ENCODE data around the gene KIAA1328. TPM values are rescaled to one million over a fixed set of nuclear protein-coding genes. Genes with fewer than 3 reads are reported as not detected.
A peak's percentile ranks its signal among the peaks of the same experiment; 100 is the strongest.
"Not testable (repeated sequence)": the region's sequence is repeated elsewhere in the genome, so short reads cannot be mapped to it uniquely, and the experiment has no call there.

Gene KIAA1328
- total RNA-seq, 1 experiment from 2014 or later, result 15.5 TPM

DNA sequence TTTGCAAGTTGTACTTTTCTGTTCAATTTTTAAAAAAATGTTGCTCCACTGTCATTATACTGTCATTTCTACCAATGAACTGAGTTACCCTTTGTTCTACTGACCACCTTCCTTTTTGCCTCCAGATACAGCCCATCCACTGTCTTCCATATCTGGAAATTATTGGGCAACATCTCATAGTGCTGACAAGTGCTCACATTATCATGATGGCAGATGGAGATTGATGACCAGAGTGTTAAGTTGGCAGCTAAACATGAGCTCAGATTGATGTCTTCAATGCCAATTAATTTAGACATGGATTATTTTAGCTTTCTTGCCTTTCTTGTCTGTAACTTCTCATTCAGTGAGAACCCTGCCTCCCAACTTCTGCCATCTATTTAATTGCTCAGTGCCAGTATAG is 76.6 kb downstream of the KIAA1328 start:
- Histone ChIP-seq H3K9me2 (replicated peaks; ENCODE audit: insufficient read depth, low read length) (no peaks in the 10 kb centered on the region), H2AFZ (ENCODE audit: low read length) (no peak overlapping the region), H3K4me2 (ENCODE audit: low read depth, low read length, poor library complexity, severe bottlenecking) (no peak overlapping the region), H3K9me3 (ENCODE audit: low read length) (no peaks in the 10 kb centered on the region), H3K36me3 (ENCODE audit: insufficient read depth, low read length) (no peaks in the 10 kb centered on the region), H3K27ac (ENCODE audit: low read length) (no peak overlapping the region), H3K79me2 (ENCODE audit: low read length) (no peaks in the 10 kb centered on the region), H3K27me3 (ENCODE audit: low read length) (no peaks in the 10 kb centered on the region), H3K9ac (ENCODE audit: low read length) (no peak overlapping the region), H4K20me1 (ENCODE audit: insufficient read depth, low read depth, low read length) (no peaks in the 10 kb centered on the region), H3K4me1 (ENCODE audit: low read length) (no peaks in the 10 kb centered on the region), H3K4me3 (ENCODE audit: low read length) (no peak overlapping the region)
- no peak for DNase-seq

DNA sequence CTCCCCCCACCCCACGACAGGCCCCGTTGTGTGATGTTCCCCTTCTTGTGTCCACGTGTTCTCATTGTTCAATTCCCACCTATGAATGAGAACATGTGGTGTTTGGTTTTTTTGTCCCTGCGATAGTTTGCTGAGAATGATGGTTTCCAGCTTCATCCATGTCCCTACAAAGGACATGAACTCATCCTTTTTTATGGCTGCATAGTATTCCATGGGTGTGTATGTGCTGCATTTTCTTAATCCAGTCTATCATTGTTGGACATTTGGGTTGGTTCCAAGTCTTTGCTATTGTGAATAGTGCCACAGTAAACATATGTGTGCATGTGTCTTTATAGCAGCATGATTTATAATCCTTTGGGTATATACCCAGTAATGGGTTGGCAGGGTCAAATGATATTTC is 80.4 kb downstream of the KIAA1328 start:
- H3K4me2 ChIP-seq (ENCODE audit: low read depth, low read length, poor library complexity, severe bottlenecking); H3K9me3 ChIP-seq (ENCODE audit: low read length); H3K9ac ChIP-seq (ENCODE audit: low read length); DNase-seq; H2AFZ ChIP-seq (ENCODE audit: low read length); H3K4me3 ChIP-seq (ENCODE audit: low read length); H3K4me1 ChIP-seq (ENCODE audit: low read length); H3K27me3 ChIP-seq (ENCODE audit: low read length); H4K20me1 ChIP-seq (ENCODE audit: insufficient read depth, low read depth, low read length); H3K79me2 ChIP-seq (ENCODE audit: low read length); H3K9me2 ChIP-seq (replicated peaks; ENCODE audit: insufficient read depth, low read length); H3K36me3 ChIP-seq (ENCODE audit: insufficient read depth, low read length); H3K27ac ChIP-seq (ENCODE audit: low read length): not testable (repeated sequence)

DNA sequence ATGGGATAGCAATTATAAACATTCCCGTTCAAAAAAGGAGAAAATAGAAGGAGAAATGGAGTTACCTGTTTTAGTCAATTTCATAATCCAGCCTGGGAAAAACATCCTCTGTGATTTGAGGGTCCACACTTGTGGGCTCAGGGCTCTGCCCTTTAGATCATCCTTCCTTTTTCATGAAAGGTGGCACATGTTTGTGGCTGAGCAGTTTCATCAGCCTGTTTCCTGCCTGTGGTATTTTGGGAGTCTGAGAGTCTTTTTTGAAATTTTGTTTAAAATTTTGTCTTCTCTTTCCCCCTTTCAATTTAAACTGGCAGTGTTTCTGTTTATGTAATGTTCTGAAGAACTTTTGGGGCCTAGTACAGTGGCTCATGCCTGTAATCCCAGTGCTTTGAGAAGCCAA is 84.0 kb downstream of the KIAA1328 start:
- H2AFZ ChIP-seq (ENCODE audit: low read length), result no peak overlapping the region
- H3K4me1 ChIP-seq (ENCODE audit: low read length), result no peaks in the 10 kb centered on the region
- no peak for DNase-seq
- no peaks in the 10 kb centered on the region for H3K9me2 ChIP-seq (replicated peaks; ENCODE audit: insufficient read depth, low read length)
- H3K4me3 ChIP-seq (ENCODE audit: low read length), result no peak overlapping the region
- H4K20me1 ChIP-seq (ENCODE audit: insufficient read depth, low read depth, low read length), result no peaks in the 10 kb centered on the region
- H3K27ac ChIP-seq (ENCODE audit: low read length), result no peak overlapping the region
- no peaks in the 10 kb centered on the region for H3K36me3 ChIP-seq (ENCODE audit: insufficient read depth, low read length)
- H3K4me2 ChIP-seq (ENCODE audit: low read depth, low read length, poor library complexity, severe bottlenecking), result no peak overlapping the region
- no peaks in the 10 kb centered on the region for H3K9me3 ChIP-seq (ENCODE audit: low read length)
- no peak overlapping the region for H3K9ac ChIP-seq (ENCODE audit: low read length)
- no peaks in the 10 kb centered on the region for H3K79me2 ChIP-seq (ENCODE audit: low read length)
- H3K27me3 ChIP-seq (ENCODE audit: low read length), result no peaks in the 10 kb centered on the region

DNA sequence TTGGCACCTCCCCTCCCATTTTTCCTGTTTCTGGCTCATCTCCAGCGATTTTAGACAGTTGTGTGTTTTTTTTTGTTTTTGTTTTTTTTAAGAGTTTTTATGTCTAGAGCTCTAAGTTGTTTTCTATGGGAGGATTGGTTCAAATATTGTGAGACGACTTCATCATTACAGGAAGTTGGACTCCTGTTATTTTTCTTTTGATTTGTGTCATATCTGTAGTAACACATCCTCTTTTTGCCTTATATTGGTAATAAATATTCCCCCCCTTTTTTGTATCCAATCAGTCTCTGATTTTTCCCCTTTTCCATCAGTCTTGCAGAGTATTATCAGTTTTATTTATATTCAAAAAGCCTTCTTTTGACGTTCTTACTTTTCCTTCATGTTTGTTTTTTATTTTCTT is 89.0 kb downstream of the KIAA1328 start:
- H3K4me1 ChIP-seq (ENCODE audit: low read length), result no peaks in the 10 kb centered on the region
- H4K20me1 ChIP-seq (ENCODE audit: insufficient read depth, low read depth, low read length), result no peaks in the 10 kb centered on the region
- H3K4me3 ChIP-seq (ENCODE audit: low read length), result no peak overlapping the region
- H2AFZ ChIP-seq (ENCODE audit: low read length), result no peak overlapping the region
- no peak overlapping the region for H3K9ac ChIP-seq (ENCODE audit: low read length)
- no peak overlapping the region for H3K4me2 ChIP-seq (ENCODE audit: low read depth, low read length, poor library complexity, severe bottlenecking)
- DNase-seq, result peak; percentile 4
- no peaks in the 10 kb centered on the region for H3K9me2 ChIP-seq (replicated peaks; ENCODE audit: insufficient read depth, low read length)
- H3K79me2 ChIP-seq (ENCODE audit: low read length), result no peaks in the 10 kb centered on the region
- H3K27ac ChIP-seq (ENCODE audit: low read length), result no peak overlapping the region
- no peaks in the 10 kb centered on the region for H3K9me3 ChIP-seq (ENCODE audit: low read length)
- H3K36me3 ChIP-seq (ENCODE audit: insufficient read depth, low read length), result no peaks in the 10 kb centered on the region
- no peaks in the 10 kb centered on the region for H3K27me3 ChIP-seq (ENCODE audit: low read length)

DNA sequence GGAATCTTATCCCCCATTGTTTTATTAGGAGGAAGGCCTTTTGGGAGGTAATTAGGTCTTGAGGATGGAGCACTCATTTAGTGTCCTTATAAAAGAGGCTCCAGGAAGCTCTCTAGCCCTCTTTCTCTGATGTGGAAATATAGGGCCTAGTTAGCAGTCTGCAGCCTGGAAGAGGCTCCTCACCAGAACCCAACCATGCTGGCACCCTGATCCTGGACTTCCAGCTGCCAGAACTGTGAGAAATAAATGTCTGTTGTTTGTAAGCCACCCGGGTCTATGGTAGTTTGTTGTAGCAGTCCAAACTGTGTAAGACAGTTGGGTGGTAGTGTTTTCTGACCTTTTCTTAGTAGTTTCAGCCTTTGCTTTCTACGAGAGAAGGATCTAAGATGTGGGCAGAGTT is 100.7 kb downstream of the KIAA1328 start:
- H3K27me3 ChIP-seq (ENCODE audit: low read length), result no peaks in the 10 kb centered on the region
- no peaks in the 10 kb centered on the region for H3K79me2 ChIP-seq (ENCODE audit: low read length)
- H3K9me3 ChIP-seq (ENCODE audit: low read length), result no peaks in the 10 kb centered on the region
- no peak overlapping the region for H3K27ac ChIP-seq (ENCODE audit: low read length)
- no peak overlapping the region for H3K4me2 ChIP-seq (ENCODE audit: low read depth, low read length, poor library complexity, severe bottlenecking)
- H3K4me1 ChIP-seq (ENCODE audit: low read length), result no peaks in the 10 kb centered on the region
- H3K36me3 ChIP-seq (ENCODE audit: insufficient read depth, low read length), result no peaks in the 10 kb centered on the region
- no peaks in the 10 kb centered on the region for H3K9me2 ChIP-seq (replicated peaks; ENCODE audit: insufficient read depth, low read length)
- no peak overlapping the region for H3K4me3 ChIP-seq (ENCODE audit: low read length)
- no peak overlapping the region for H3K9ac ChIP-seq (ENCODE audit: low read length)
- H4K20me1 ChIP-seq (ENCODE audit: insufficient read depth, low read depth, low read length), result no peaks in the 10 kb centered on the region
- DNase-seq, result peak; percentile 31
- no peak overlapping the region for H2AFZ ChIP-seq (ENCODE audit: low read length)

DNA sequence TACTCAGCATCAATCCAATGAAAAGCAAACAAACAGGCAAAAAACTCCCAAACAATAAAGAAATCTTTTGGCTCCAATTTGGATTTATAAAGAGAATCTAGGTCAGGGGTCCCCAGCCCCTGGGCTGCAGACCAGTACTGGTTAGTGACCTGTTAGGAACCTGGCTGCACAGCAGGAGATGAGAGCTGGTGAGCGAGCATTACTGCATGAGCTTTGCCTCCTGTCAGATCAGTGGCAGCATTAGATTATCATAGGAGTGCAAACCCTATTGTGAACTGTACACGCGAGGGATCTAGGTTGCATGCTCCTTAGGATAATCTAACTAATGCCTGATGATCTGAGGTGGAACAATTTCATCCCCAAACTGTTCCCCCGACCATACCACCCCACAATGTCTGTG is 102.2 kb downstream of the KIAA1328 start:
- DNase-seq, result no peak
- no peak overlapping the region for H3K27ac ChIP-seq (ENCODE audit: low read length)
- H3K36me3 ChIP-seq (ENCODE audit: insufficient read depth, low read length), result no peaks in the 10 kb centered on the region

DNA sequence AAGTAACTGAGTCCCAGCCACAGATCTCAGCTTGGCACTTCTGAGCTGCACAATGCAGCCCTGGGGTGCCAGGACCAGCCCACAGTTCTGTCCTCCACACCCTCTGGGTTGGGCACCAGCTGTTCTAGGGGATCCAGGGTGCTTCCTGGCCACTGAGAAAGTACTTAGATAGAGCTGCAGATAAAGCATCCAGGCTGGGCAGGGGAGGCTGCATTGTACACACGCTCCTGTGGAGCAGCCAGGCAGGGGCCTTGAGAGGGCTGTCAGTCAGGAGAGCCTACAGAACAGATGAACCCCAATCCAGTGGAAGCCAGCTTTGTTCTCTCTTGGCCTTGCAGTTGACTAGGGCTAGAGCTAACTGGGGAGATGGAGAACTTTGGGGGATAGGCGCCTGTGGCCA is 104.6 kb downstream of the KIAA1328 start:
- Histone ChIP-seq H3K9ac (ENCODE audit: low read length) (no peak overlapping the region), H3K4me2 (ENCODE audit: low read depth, low read length, poor library complexity, severe bottlenecking) (no peak overlapping the region), H3K79me2 (ENCODE audit: low read length) (no peaks in the 10 kb centered on the region), H3K4me1 (ENCODE audit: low read length) (no peaks in the 10 kb centered on the region), H3K27ac (ENCODE audit: low read length) (no peak overlapping the region), H3K9me3 (ENCODE audit: low read length) (no peaks in the 10 kb centered on the region), H3K9me2 (replicated peaks; ENCODE audit: insufficient read depth, low read length) (no peaks in the 10 kb centered on the region), H3K27me3 (ENCODE audit: low read length) (no peaks in the 10 kb centered on the region), H4K20me1 (ENCODE audit: insufficient read depth, low read depth, low read length) (no peaks in the 10 kb centered on the region), H3K36me3 (ENCODE audit: insufficient read depth, low read length) (no peaks in the 10 kb centered on the region), H2AFZ (ENCODE audit: low read length) (no peak overlapping the region), H3K4me3 (ENCODE audit: low read length) (no peak overlapping the region)
- DNase-seq, result no peak

More for the DNA sequence above, 102.2 kb downstream of the KIAA1328 start:
- no peaks in the 10 kb centered on the region for H3K9me3 ChIP-seq (ENCODE audit: low read length)
- H3K27me3 ChIP-seq (ENCODE audit: low read length), result no peaks in the 10 kb centered on the region
- no peaks in the 10 kb centered on the region for H4K20me1 ChIP-seq (ENCODE audit: insufficient read depth, low read depth, low read length)
- H3K4me2 ChIP-seq (ENCODE audit: low read depth, low read length, poor library complexity, severe bottlenecking), result no peak overlapping the region
- no peak overlapping the region for H2AFZ ChIP-seq (ENCODE audit: low read length)
- no peak overlapping the region for H3K9ac ChIP-seq (ENCODE audit: low read length)
- no peak overlapping the region for H3K4me3 ChIP-seq (ENCODE audit: low read length)
- H3K4me1 ChIP-seq (ENCODE audit: low read length), result no peaks in the 10 kb centered on the region
- H3K79me2 ChIP-seq (ENCODE audit: low read length), result no peaks in the 10 kb centered on the region
- no peaks in the 10 kb centered on the region for H3K9me2 ChIP-seq (replicated peaks; ENCODE audit: insufficient read depth, low read length)

DNA sequence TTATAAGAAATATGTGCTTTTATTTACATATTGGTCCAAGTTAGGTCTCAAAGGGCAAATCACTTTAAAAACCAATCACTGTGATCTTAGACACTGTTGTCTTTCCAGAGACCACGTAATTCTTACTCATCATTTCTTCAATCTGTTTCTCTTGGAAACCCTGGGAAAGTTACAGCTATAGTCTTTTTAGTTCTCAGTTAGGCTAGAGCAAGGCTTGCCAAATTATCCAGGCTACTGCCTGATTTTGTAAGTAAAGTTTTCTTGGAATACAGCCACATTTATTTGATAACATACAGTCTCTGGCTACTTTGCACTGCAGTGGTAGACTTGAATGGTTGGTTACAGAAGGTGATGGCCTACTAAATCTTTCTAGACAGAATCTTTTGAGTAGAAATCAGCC is 106.0 kb downstream of the KIAA1328 start:
- H3K79me2 ChIP-seq (ENCODE audit: low read length), result no peaks in the 10 kb centered on the region
- no peaks in the 10 kb centered on the region for H4K20me1 ChIP-seq (ENCODE audit: insufficient read depth, low read depth, low read length)
- no peak overlapping the region for H3K27ac ChIP-seq (ENCODE audit: low read length)
- no peak overlapping the region for H2AFZ ChIP-seq (ENCODE audit: low read length)
- no peaks in the 10 kb centered on the region for H3K4me1 ChIP-seq (ENCODE audit: low read length)
- H3K4me3 ChIP-seq (ENCODE audit: low read length), result no peak overlapping the region
- H3K27me3 ChIP-seq (ENCODE audit: low read length), result no peaks in the 10 kb centered on the region
- H3K9ac ChIP-seq (ENCODE audit: low read length), result no peak overlapping the region
- H3K36me3 ChIP-seq (ENCODE audit: insufficient read depth, low read length), result no peaks in the 10 kb centered on the region
- no peaks in the 10 kb centered on the region for H3K9me3 ChIP-seq (ENCODE audit: low read length)
- peak; percentile 15 for DNase-seq
- no peak overlapping the region for H3K4me2 ChIP-seq (ENCODE audit: low read depth, low read length, poor library complexity, severe bottlenecking)
- no peaks in the 10 kb centered on the region for H3K9me2 ChIP-seq (replicated peaks; ENCODE audit: insufficient read depth, low read length)

DNA sequence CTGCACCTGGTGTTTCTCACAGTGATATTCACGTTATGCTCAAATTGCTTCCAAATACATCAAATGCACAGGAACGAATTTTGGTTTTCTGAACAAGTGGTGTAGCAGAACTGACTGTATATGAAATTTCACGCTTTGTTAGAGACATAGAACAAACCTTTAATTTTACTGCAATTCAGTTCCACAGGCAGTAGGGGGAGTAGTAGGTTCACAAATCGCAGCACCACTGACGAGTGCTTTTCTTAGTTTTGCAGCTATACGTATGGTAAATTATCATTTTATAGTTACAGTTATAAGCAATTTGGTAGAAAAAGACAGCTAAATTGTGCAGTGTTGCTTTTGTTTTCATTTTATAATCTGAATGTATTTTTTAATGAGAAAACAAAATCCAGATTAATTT is 113.3 kb downstream of the KIAA1328 start:
- no peaks in the 10 kb centered on the region for H3K9me3 ChIP-seq (ENCODE audit: low read length)
- DNase-seq, result peak; percentile 77
- no peaks in the 10 kb centered on the region for H3K4me1 ChIP-seq (ENCODE audit: low read length)
- no peaks in the 10 kb centered on the region for H3K79me2 ChIP-seq (ENCODE audit: low read length)
- H3K9me2 ChIP-seq (replicated peaks; ENCODE audit: insufficient read depth, low read length), result no peaks in the 10 kb centered on the region
- H3K27ac ChIP-seq (ENCODE audit: low read length), result no peak overlapping the region
- no peak overlapping the region for H3K9ac ChIP-seq (ENCODE audit: low read length)
- H2AFZ ChIP-seq (ENCODE audit: low read length), result no peak overlapping the region
- H4K20me1 ChIP-seq (ENCODE audit: insufficient read depth, low read depth, low read length), result no peaks in the 10 kb centered on the region
- no peak overlapping the region for H3K4me2 ChIP-seq (ENCODE audit: low read depth, low read length, poor library complexity, severe bottlenecking)
- H3K4me3 ChIP-seq (ENCODE audit: low read length), result no peak overlapping the region
- no peaks in the 10 kb centered on the region for H3K36me3 ChIP-seq (ENCODE audit: insufficient read depth, low read length)
- no peaks in the 10 kb centered on the region for H3K27me3 ChIP-seq (ENCODE audit: low read length)
